AG04449 (cell line): ENCODE data around the gene OLFML2A.
"Not testable (repeated sequence)": the region's sequence is repeated elsewhere in the genome, so short reads cannot be mapped to it uniquely, and the experiment has no call there.

Experiments used
- CTCF ChIA-PET: fragments of 350-600 bp; formaldehyde crosslinking; extraction: SDS; loops from one replicate; lab custom pipeline; 2021; ENCODE audit warnings: antibody characterized with exemption; lab: Yijun Ruan, JAX
- POLR2A ChIA-PET: fragments of 400-600, 350-600 bp; formaldehyde crosslinking; extraction: SDS; loops from one replicate; lab custom pipeline; 2020; ENCODE audit warnings: antibody characterized with exemption, inconsistent platforms; lab: Yijun Ruan, JAX
- DNase-seq: peaks from one replicate; pipeline ENCODE4 v3.0.0-alpha.2; 2010; ENCODE audit warnings: low read depth, low spot score
- H3K4me3 ChIP-seq: 2 replicates; pipeline ENCODE4 v1.5.1; 2011; ENCODE audit warnings: low read depth, mild to moderate bottlenecking, control low read depth, low read length
- TF ChIP-seq, protein P1 (sequence below): IDR thresholded peaks from one replicate; pipeline ENCODE4 v1.5.1; 2011; ENCODE audit warnings: mild to moderate bottlenecking, moderate library complexity, low read length, control low read depth, inconsistent platforms; ENCODE audit not compliant: insufficient read depth; ENCODE audit errors: missing control alignments

Gene OLFML2A

DNA sequence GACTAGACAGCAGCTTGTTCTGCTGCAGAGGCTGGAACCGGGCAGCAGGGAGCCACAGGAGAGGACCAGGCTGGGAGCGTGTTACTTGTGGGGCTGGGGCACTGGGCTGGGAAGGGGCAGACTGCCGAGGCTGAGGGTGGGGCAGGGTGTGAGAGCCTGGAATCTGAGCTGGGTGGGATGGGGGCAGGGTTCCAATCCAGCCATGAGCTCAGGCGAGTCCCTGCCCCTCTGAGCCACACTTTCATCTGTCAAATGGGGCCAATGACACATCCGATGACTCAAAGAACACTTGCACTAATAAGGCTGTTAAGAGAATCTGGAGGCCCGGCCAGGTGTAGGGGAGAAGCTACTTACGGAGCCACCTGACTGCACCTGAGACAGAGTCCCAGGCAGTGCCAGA is 57.7 kb downstream of the OLFML2A start:
- no peak overlapping the region for H3K4me3 ChIP-seq
- POLR2A ChIA-PET, result interaction anchor here (1.2 kb wide), 1 partner anchor 55 kb away, joined by 3 read pairs; no protein-coding TSS in a partner anchor
- TF ChIP-seq, protein P1, sequence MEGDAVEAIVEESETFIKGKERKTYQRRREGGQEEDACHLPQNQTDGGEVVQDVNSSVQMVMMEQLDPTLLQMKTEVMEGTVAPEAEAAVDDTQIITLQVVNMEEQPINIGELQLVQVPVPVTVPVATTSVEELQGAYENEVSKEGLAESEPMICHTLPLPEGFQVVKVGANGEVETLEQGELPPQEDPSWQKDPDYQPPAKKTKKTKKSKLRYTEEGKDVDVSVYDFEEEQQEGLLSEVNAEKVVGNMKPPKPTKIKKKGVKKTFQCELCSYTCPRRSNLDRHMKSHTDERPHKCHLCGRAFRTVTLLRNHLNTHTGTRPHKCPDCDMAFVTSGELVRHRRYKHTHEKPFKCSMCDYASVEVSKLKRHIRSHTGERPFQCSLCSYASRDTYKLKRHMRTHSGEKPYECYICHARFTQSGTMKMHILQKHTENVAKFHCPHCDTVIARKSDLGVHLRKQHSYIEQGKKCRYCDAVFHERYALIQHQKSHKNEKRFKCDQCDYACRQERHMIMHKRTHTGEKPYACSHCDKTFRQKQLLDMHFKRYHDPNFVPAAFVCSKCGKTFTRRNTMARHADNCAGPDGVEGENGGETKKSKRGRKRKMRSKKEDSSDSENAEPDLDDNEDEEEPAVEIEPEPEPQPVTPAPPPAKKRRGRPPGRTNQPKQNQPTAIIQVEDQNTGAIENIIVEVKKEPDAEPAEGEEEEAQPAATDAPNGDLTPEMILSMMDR, result no peak
- DNase-seq, result no peak
- CTCF ChIA-PET, result interaction anchor here (17.5 to 42.1 kb wide), 2 partner anchors 17 to 59 kb away, joined by 276 to 2098 read pairs; partner anchors contain the start of genes NR6A1, OLFML2A and WDR38

DNA sequence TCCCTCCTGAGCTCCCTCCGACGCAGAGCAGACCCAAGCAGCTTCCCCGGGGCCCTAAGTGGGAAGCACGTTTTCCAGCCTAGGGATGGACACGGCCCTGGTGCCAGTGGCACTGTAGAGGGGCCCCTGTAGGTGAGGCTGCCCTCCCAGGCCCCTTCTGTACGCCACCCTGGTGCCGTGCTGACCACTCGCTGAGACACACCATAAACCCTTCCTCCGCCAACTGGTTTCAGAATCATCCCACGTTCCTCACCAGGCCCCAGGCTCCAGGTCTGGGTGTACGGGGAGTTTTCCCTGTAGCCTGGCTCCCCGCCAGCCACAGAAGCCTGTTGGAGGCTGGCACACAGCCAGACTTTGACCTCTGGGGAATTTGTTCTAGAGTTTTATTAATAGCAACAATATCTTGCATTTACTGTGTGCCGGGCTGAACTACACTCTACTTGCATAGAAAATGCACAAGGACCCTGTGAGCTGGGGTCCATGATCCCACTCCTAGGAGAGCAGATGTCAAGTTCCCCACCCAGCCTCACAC is 58.2 kb downstream of the OLFML2A start:
- CTCF ChIA-PET, result interaction anchor here (17.5 to 42.1 kb wide), 2 partner anchors 16 to 59 kb away, joined by 276 to 2098 read pairs; partner anchors contain the start of genes NR6A1, OLFML2A and WDR38
- no peak for DNase-seq
- POLR2A ChIA-PET, result no interaction called here
- TF ChIP-seq, protein P1, result no peak
- no peak overlapping the region for H3K4me3 ChIP-seq

DNA sequence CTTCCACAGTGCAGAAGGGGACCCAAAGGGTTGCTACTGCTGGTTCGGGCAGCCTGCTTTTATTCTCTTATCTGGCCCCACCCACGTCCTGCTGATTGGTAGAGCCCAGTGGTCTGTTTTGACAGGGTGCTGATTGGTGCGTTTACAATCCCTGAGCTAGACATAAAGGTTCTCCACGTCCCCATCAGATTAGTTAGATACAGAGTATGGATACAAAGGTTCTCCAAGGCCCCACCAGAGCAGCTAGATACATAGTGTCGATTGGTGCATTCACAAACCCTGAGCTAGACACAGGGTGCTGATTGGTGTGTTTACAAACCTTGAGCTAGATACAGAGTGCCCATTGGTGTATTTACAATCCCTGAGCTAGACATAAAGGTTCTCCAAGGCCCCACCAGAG is 61.2 kb downstream of the OLFML2A start:
- not testable (repeated sequence) for DNase-seq, H3K4me3 ChIP-seq
- POLR2A ChIA-PET, result interaction anchor here (0.6 to 1.1 kb wide), 2 partner anchors 23 to 278 kb away, joined by 3 read pairs; no protein-coding TSS in a partner anchor
- CTCF ChIA-PET, result interaction anchor here (0.6 to 42.1 kb wide), 6 partner anchors 13 to 553 kb away, joined by 3 to 2098 read pairs (median 6); partner anchors contain the start of genes NR6A1, OLFML2A and WDR38

DNA sequence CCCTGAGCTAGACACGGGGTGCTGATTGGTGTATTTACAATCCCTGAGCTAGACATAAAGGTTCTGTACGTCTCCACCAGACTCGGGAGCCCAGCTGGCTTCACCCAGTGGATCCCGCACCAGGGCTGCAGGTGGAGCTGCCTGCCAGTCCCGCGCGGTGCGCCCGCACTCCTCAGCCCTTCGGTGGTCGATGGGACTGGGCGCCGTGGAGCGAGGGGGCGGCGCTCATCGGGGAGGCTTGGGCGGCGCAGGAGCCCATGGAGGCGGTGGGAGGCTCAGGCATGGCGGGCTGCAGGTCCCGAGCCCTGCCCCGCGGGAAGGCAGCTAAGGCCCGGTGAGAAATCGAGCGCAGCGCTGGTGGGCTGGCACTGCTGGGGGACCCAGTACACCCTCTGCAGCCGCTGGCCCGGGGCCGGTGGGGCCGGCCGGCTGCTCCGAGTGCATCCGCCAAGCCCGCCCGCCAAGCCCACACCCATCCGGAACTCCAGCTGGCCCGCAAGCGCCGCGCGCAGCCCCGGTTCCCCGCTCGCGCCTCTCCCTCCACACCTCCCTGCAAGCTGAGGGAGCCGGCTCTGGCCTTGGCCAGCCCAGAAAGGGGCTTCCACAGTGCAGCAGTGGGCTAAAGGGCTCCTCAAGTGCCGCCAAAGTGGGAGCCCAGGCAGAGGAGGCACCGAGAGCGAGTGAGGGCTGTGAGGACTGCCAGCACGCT is 61.8 kb downstream of the OLFML2A start:
- POLR2A ChIA-PET, result interaction anchor here (1.1 kb wide), 1 partner anchor 23 kb away, joined by 3 read pairs; no protein-coding TSS in a partner anchor
- CTCF ChIA-PET, result interaction anchor here (0.6 to 42.1 kb wide), 11 partner anchors 9 to 553 kb away, joined by 3 to 2098 read pairs (median 9); partner anchors contain the start of genes NR6A1, OLFML2A and WDR38
- DNase-seq, result not testable (repeated sequence)

DNA sequence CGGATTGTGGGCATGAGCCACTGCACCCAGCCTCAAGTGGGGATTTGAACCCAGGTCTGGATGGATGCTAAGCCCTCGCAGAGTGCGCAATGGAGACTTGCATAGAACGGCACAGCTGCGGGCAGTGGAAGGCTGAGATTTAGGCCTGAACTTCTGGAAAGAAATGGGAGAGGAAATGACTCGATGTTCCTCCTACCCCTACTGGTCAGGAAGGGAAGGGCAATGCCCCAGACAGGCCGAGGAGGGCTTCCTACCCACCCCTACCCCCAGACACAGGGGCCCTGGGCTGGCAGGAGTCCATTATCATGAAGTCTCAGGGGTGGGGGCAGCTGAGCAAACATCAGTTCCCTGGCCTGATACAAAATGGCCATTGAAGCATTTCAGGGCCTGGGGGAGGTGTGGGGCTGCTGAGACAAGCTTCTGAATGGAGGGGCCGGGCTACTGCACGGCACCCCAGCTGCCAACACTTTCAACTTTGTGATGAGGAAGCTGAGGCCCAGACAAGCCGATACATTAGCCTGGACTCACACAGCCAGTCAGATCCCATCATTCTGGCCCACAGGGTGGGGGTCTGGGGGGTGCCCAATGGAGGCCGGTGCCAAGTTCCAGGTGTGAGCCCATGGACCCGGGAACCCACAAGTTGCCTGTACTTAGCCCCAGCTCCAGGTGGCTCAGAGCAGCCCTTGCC is 62.8 kb downstream of the OLFML2A start:
- POLR2A ChIA-PET, result no interaction called here
- TF ChIP-seq, protein P1, result peak; percentile 55
- no peak overlapping the region for H3K4me3 ChIP-seq
- no peak for DNase-seq
- CTCF ChIA-PET, result interaction anchor here (0.6 to 42.1 kb wide), 16 partner anchors 10 to 538 kb away, joined by 3 to 2098 read pairs (median 6); partner anchors contain the start of genes NR6A1, OLFML2A and WDR38

More for the DNA sequence above, 61.8 kb downstream of the OLFML2A start:
- not testable (repeated sequence) for H3K4me3 ChIP-seq

DNA sequence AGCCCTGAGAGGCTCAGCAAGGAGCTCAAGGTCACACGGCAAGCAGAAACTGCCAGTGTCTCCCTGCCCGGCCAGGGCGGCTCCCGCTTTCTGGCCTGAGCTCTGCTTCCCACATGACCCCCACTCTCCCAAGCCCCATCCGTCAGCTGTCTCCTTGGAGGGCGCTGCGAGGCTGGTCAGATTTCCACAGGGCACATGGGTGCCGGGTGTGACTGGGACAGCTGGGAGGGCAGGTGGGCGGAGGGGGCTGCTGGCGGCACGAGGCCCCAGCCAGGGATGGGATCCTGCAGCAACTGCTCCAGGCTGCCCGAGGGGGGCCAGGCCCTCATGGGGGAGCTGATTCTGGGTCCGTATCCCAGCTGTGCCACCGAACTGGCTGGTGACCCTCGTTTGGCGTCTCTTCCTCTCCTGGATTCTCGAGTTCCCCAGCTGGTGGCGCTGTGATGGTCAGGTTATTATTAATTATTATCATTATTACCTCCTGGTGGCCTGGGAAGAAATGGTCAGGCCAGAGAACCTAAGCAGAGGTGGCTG is 63.4 kb downstream of the OLFML2A start:
- ChIA-PET CTCF (interaction anchor here (0.6 to 42.1 kb wide), 17 partner anchors 10 to 537 kb away, joined by 3 to 2098 read pairs (median 6); partner anchors contain the start of genes NR6A1, OLFML2A and WDR38), POLR2A (no interaction called here)
- H3K4me3 ChIP-seq, result no peak overlapping the region
- TF ChIP-seq, protein P1, result peak; percentile 12
- no peak for DNase-seq
